ENCODE results near the gene GINS3.
"Not testable (repeated sequence)": the region's sequence is repeated elsewhere in the genome, so short reads cannot be mapped to it uniquely, and the experiment has no call there.

The GINS3 gene

DNA sequence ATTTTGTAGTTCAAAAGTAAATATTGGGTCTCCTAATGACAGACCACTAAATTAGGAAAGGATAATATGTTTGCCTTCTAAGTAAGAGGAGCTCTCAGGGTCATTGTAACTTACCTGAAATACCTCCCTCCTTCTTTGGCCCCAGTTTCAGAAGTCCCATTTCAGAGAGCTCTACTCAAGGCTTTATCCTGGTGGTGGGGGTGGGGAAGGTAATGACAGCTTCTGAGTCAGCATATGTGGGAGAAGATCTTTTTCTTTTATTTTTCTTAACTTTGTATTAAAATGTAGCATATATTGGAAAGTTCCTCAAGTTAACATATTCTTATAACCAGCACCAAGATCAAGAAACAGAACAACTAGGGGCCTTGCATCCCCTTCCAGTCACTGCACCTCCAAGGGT lies 16.9 kb upstream of the GINS3 start:
- Mint-ChIP-seq H3K9me3 (peaks cover 0 to 3% of the 10 kb centered on the region in 2 donors), H3K4me1 (no peaks in the 10 kb centered on the region), H3K27ac (no peak overlapping the region), H3K36me3 (no peaks in the 10 kb centered on the region), H3K4me3 (no peak overlapping the region), H3K27me3 (peaks cover 18 to 35% of the 10 kb centered on the region in 2 donors)
- DNase-seq (no peak), ATAC-seq (replicated peaks) (no peak)

DNA sequence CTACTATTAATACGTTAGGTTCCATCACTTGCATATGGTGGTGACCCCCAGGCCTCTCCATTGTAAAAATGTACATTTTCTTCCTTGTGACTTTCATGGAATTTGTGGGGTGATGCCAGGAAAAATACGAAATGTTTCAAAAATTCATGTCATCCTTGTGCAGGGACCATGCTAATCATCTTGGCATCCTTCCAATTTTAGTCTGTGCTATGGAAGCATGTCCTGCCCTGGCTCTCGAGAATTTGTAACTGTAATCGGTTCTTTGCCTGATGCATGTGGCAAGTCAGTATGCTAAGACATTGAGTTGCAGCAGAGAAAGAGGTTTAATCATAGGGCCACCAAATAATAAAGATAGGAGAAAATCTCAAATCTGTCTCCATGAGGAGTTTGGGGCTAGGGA lies 14.3 kb upstream of the GINS3 start:
- no peak overlapping the region for H3K27ac Mint-ChIP-seq
- H3K4me3 Mint-ChIP-seq: no peak overlapping the region
- H3K27me3 Mint-ChIP-seq: peaks cover 25 to 45% of the 10 kb centered on the region in 2 donors
- H3K36me3 Mint-ChIP-seq: no peaks in the 10 kb centered on the region
- no peaks in the 10 kb centered on the region for H3K4me1 Mint-ChIP-seq
- peaks cover 0 to 3% of the 10 kb centered on the region in 2 donors for H3K9me3 Mint-ChIP-seq
- no peak for DNase-seq
- ATAC-seq (replicated peaks): no peak

- DNase-seq (no peak), ATAC-seq (replicated peaks) (no peak)
- H3K4me3 Mint-ChIP-seq: no peak overlapping the region
- H3K4me1 Mint-ChIP-seq: no peaks in the 10 kb centered on the region
- H3K27me3 Mint-ChIP-seq: peaks cover 22 to 41% of the 10 kb centered on the region in 2 donors
- H3K9me3 Mint-ChIP-seq: peaks cover 0 to 3% of the 10 kb centered on the region in 2 donors
- no peak overlapping the region for H3K27ac Mint-ChIP-seq
- no peaks in the 10 kb centered on the region for H3K36me3 Mint-ChIP-seq
These were observed 13.9 kb upstream of the GINS3 start for GRCh38 chr16:58378401-58378800.

GRCh38 chr16:58379736-58380135 lies 12.5 kb upstream of the GINS3 start:
- Mint-ChIP-seq H3K4me1 (peaks cover 0 to 3% of the 10 kb centered on the region in 2 donors), H3K27me3 (peaks cover 22 to 32% of the 10 kb centered on the region in 2 donors), H3K36me3 (no peaks in the 10 kb centered on the region), H3K27ac (no peak overlapping the region), H3K4me3 (no peak overlapping the region), H3K9me3 (peaks cover 0 to 3% of the 10 kb centered on the region in 2 donors)
- no peak for ATAC-seq (replicated peaks)
- no peak for DNase-seq

- Mint-ChIP-seq H3K27me3 (peaks cover 23 to 32% of the 10 kb centered on the region in 2 donors), H3K4me1 (peaks cover 0 to 3% of the 10 kb centered on the region in 2 donors), H3K27ac (no peak overlapping the region), H3K36me3 (no peaks in the 10 kb centered on the region), H3K9me3 (peaks cover 0 to 3% of the 10 kb centered on the region in 2 donors), H3K4me3 (no peak overlapping the region)
- ATAC-seq (replicated peaks) (no peak), DNase-seq (no peak)
These were observed 10.6 kb upstream of the GINS3 start for GRCh38 chr16:58381661-58382060.

- no peak for DNase-seq
- Mint-ChIP-seq H3K36me3 (no peaks in the 10 kb centered on the region), H3K4me1 (peaks cover 0 to 3% of the 10 kb centered on the region in 2 donors), H3K9me3 (peaks cover 0 to 3% of the 10 kb centered on the region in 2 donors), H3K27me3 (peaks cover 18 to 25% of the 10 kb centered on the region in 2 donors), H3K27ac (no peak overlapping the region), H3K4me3 (no peak overlapping the region)
- peak; percentile 44 to 45 for ATAC-seq (replicated peaks)
These were observed 7.7 kb upstream of the GINS3 start for GRCh38 chr16:58384437-58385055.

- Mint-ChIP-seq H3K36me3 (no peaks in the 10 kb centered on the region), H3K9me3 (peaks cover 0 to 3% of the 10 kb centered on the region in 2 donors), H3K27ac (no peak overlapping the region), H3K27me3 (peaks cover 18 to 19% of the 10 kb centered on the region in 2 donors), H3K4me3 (no peak overlapping the region), H3K4me1 (peaks cover 0 to 3% of the 10 kb centered on the region in 2 donors)
- no peak for ATAC-seq (replicated peaks)
- no peak for DNase-seq
These were observed 7.0 kb upstream of the GINS3 start for GRCh38 chr16:58385218-58385773.

GRCh38 chr16:58389724-58390123 lies 2.5 kb upstream of the GINS3 start:
- ATAC-seq (replicated peaks) (no peak), DNase-seq (no peak)
- H3K27me3 Mint-ChIP-seq: peaks cover under 1 to 21% of the 10 kb centered on the region in 2 donors
- no peak overlapping the region for H3K4me3 Mint-ChIP-seq
- H3K4me1 Mint-ChIP-seq: peaks cover 2 to 14% of the 10 kb centered on the region in 2 donors
- H3K27ac Mint-ChIP-seq: no peak overlapping the region
- H3K36me3 Mint-ChIP-seq: peaks cover 0 to 3% of the 10 kb centered on the region in 2 donors
- no peaks in the 10 kb centered on the region for H3K9me3 Mint-ChIP-seq

DNA sequence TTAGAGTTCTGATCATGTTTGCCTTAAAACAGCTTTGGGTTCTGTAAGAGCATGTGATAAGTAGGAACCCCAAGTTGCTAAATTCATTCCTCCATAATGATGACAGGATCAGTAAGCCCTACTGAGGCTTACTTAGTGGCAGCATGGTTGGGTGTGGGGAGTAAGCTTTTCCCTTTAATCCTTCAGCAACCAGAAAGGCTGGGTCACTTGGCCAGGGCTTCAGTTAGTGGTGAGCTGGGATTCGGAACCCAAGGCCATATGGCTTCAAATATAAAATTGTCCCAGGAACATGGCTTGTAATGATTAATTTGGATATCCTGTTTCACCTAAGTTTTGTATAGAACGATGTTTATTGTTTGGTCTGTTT lies 850 bp downstream of the GINS3 start:
- H3K36me3 Mint-ChIP-seq: peaks cover 3 to 11% of the 10 kb centered on the region in 2 donors
- DNase-seq (no peak), ATAC-seq (replicated peaks) (peak; percentile 0 to 6)
- no peaks in the 10 kb centered on the region for H3K9me3 Mint-ChIP-seq
- H3K27me3 Mint-ChIP-seq: peaks cover 0 to 21% of the 10 kb centered on the region in 2 donors
- peak overlapping the region; percentile 96 for H3K27ac Mint-ChIP-seq
- H3K4me3 Mint-ChIP-seq: peak overlapping the region; percentile 95 to 96
- peaks cover 2 to 14% of the 10 kb centered on the region in 2 donors for H3K4me1 Mint-ChIP-seq

- not testable (repeated sequence) for H3K4me3 Mint-ChIP-seq; H3K27ac Mint-ChIP-seq; H3K4me1 Mint-ChIP-seq; H3K27me3 Mint-ChIP-seq; ATAC-seq (replicated peaks); H3K9me3 Mint-ChIP-seq; DNase-seq
- H3K36me3 Mint-ChIP-seq: peaks cover 14 to 15% of the 10 kb centered on the region in 2 donors
These were observed 4.6 kb downstream of the GINS3 start for GRCh38 chr16:58396897-58397296.

DNA sequence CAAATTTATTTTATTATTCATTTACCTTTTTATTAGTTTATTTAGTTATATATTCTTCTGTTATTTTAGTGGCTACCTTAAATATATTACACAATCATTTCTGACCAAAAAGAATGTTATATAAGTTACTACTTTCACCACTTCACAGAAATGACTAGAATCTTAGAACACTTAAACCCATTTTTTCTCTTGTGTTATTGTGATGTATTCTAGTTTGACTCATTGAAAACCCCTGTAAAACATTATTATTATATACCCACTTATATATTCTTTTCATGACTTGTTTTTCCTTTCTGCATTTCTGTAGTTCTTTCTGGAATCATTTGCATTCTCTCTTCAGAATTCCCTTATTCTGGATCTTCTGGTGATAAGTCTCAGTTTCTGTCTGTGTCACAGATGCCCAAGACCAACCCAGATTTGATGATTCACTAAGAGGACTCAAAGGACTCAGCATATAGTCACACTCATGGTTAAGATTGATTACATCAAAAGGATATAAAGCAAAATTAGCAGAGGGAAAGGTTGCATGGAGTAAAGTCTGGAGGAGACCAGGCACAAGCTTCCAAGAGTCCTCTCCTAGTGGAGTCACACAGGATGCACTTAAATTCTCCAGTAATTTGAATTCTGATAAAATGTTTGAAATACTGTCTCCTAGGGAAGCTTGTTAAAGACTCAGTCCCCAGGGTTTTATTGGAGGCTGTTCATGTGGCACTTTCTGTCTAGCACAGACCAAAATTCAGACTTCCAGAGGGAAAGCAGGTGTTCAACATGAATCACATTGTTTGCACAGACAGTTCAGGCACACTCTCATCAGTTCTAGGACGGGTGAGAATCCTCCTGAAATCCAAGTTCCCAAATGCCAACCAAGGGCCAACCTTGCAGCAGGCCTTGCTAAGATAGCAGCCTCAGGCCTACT lies 7.7 kb downstream of the GINS3 start:
- DNase-seq (no peak), ATAC-seq (replicated peaks) (no peak)
- H3K4me1 Mint-ChIP-seq: no peaks in the 10 kb centered on the region
- no peak overlapping the region for H3K27ac Mint-ChIP-seq
- H3K9me3 Mint-ChIP-seq: peaks cover 0 to 2% of the 10 kb centered on the region in 2 donors
- H3K27me3 Mint-ChIP-seq: no peaks in the 10 kb centered on the region
- no peak overlapping the region for H3K4me3 Mint-ChIP-seq
- peaks cover 18 to 29% of the 10 kb centered on the region in 2 donors for H3K36me3 Mint-ChIP-seq

- not testable (repeated sequence) for H3K4me1 Mint-ChIP-seq; H3K4me3 Mint-ChIP-seq; H3K27me3 Mint-ChIP-seq; H3K27ac Mint-ChIP-seq; ATAC-seq (replicated peaks); H3K9me3 Mint-ChIP-seq; DNase-seq
- H3K36me3 Mint-ChIP-seq: peaks cover 17 to 31% of the 10 kb centered on the region in 2 donors
These were observed 9.0 kb downstream of the GINS3 start for GRCh38 chr16:58401305-58401704.

DNA sequence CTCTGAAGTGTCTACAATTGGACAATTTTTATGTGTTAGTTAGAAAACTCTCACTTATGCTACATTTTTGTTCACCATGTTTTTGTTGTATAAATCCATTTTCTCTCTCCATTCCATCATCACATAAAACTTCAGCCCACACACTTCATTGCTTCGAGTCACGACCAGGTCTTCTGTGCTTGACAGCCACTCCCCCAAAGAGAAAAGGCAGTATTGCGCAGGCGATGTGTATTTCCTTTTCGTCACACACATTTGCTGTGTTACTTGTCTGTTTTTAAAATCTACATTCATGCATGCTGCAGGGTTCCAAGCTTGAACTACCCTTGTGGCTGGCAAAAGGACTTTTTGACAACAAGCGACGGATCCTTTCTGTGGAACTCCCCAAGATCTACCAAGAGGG lies 10.5 kb downstream of the GINS3 start:
- no peak overlapping the region for H3K27ac Mint-ChIP-seq
- DNase-seq: no peak
- peaks cover 15 to 31% of the 10 kb centered on the region in 2 donors for H3K36me3 Mint-ChIP-seq
- ATAC-seq (replicated peaks): no peak
- no peak overlapping the region for H3K4me3 Mint-ChIP-seq
- peaks cover 0 to 2% of the 10 kb centered on the region in 2 donors for H3K9me3 Mint-ChIP-seq
- no peaks in the 10 kb centered on the region for H3K27me3 Mint-ChIP-seq
- no peaks in the 10 kb centered on the region for H3K4me1 Mint-ChIP-seq

DNA sequence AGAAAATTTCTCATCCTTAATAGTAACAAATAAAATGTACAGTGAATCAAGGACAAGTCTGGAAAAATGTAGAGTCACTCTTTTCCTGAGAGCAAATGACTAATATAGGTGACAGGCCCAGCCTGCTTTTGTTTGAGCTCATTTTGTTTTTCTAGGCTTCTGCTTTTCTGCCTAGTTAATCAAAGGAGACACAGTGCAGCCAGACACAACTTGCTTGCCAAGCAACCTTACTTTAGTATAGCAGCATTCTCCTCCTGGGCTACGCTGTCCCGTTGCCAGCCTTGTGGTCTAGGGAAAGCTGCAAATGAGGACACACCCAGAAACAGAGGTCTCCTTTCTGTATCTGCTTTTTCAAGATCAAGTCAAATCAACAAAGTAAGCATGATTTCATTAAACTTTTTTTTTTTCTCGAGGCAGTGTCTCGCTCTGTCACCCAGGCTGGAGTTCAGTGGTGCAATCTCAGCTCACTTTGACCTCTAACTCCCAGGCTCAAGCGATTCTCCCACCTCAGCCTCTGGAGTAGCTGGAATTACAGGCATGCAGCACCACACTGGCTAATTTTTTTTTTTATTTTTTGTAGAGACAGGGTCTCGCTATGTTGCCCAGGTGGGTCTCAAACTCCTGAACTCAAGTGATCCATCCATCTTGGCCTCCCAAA lies 17.2 kb downstream of the GINS3 start:
- Mint-ChIP-seq H3K4me3 (no peak overlapping the region), H3K4me1 (peaks cover 2 to 8% of the 10 kb centered on the region in 2 donors), H3K27me3 (no peaks in the 10 kb centered on the region), H3K36me3 (peaks cover 4% of the 10 kb centered on the region in 2 donors), H3K9me3 (no peaks in the 10 kb centered on the region), H3K27ac (no peak overlapping the region)
- DNase-seq (no peak), ATAC-seq (replicated peaks) (no peak)
